Peyer's patch (tissue), 4 donors: Measurements from ENCODE around the gene ADH5. TPM values are rescaled to one million over a fixed set of nuclear protein-coding genes. Genes with fewer than 3 reads are reported as not detected.
A peak's percentile ranks its signal among the peaks of the same experiment; 100 is the strongest.

Experiments used
- DNase-seq, 3 donors: peaks; one replicate each; pipeline ENCODE4 v3.0.0-alpha.2; 2017 to 2019
- H3K27ac ChIP-seq, 4 donors: fragments of 200-600 bp; sonication (generic); one replicate each; pipeline ENCODE4 v1.5.1; 2016 to 2019
- H3K27me3 ChIP-seq, 2 donors: fragments of 200-600 bp; sonication (generic); one replicate each; pipeline ENCODE4 v1.5.1; 2019
- H3K36me3 ChIP-seq, 3 donors: fragments of 200-600 bp; sonication (generic); one replicate each; pipeline ENCODE4 v1.5.1; 2016 to 2019
- H3K4me1 ChIP-seq, 4 donors: fragments of 200-600 bp; sonication (generic); one replicate each; pipeline ENCODE4 v1.5.1; 2016 to 2019
- H3K4me3 ChIP-seq, 4 donors: fragments of 200-600 bp; sonication (generic); 1 replicate in 3 of 4; 2 replicates in 1 of 4; pipeline ENCODE4 v1.5.1; 2016 to 2019; ENCODE audit warnings: mild to moderate bottlenecking in 1 of 4
- H3K9me3 ChIP-seq, 4 donors: fragments of 200-600 bp; sonication (generic); one replicate each; pipeline ENCODE4 v1.5.1; 2016 to 2019; ENCODE audit warnings: mild to moderate bottlenecking in 1 of 4
- POLR2A ChIP-seq, 2 donors: fragments of 450-650 bp; IDR thresholded peaks; one replicate each; pipeline ENCODE4 v1.5.1; 2017; ENCODE audit warnings: antibody characterized with exemption in 2 of 2, mild to moderate bottlenecking in 2 of 2, moderate library complexity in 2 of 2
- total RNA-seq, 4 donors: library from RNA; depleted of rRNA; stranded (reverse); fragments of >200 nt; gene quantifications; one replicate each; pipeline ENCODE4 v1.1.0, GENCODE V29; 2016
- TF ChIP-seq, protein P1 (sequence below), 6 experiments: fragments of 450-650 bp in 4 of 6; fragments of 200-600 bp in 2 of 6; sonication (generic) in 1 of 6; IDR thresholded peaks; one replicate each; pipeline ENCODE4 v1.5.1; 2017 to 2019; ENCODE audit warnings: antibody characterized with exemption in 6 of 6, mild to moderate bottlenecking in 3 of 6, moderate library complexity in 1 of 6

Gene ADH5
- total RNA-seq, 4 donors from 2014 or later: 61.1 to 80.3 (median 73.5) TPM

- TF ChIP-seq, protein P1, sequence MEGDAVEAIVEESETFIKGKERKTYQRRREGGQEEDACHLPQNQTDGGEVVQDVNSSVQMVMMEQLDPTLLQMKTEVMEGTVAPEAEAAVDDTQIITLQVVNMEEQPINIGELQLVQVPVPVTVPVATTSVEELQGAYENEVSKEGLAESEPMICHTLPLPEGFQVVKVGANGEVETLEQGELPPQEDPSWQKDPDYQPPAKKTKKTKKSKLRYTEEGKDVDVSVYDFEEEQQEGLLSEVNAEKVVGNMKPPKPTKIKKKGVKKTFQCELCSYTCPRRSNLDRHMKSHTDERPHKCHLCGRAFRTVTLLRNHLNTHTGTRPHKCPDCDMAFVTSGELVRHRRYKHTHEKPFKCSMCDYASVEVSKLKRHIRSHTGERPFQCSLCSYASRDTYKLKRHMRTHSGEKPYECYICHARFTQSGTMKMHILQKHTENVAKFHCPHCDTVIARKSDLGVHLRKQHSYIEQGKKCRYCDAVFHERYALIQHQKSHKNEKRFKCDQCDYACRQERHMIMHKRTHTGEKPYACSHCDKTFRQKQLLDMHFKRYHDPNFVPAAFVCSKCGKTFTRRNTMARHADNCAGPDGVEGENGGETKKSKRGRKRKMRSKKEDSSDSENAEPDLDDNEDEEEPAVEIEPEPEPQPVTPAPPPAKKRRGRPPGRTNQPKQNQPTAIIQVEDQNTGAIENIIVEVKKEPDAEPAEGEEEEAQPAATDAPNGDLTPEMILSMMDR (IDR thresholded peaks at IDR 0.05): no peak
- TF ChIP-seq POLR2A (IDR thresholded peaks at IDR 0.05): no peak
- H3K4me1 ChIP-seq: no peaks in the 10 kb centered on the region
These were observed 30.4 kb downstream of the ADH5 start for GRCh38 chr4:99058228-99058627.

GRCh38 chr4:99054428-99054994 lies 34.1 kb downstream of the ADH5 start:
- Histone ChIP-seq H3K27me3 (no peaks in the 10 kb centered on the region), H3K36me3 (peaks cover 0 to 34% (median 0%) of the 10 kb centered on the region in 3 donors), H3K9me3 (no peaks in the 10 kb centered on the region)

More at GRCh38 chr4:99058228-99058627, 30.4 kb downstream of the ADH5 start:
- no peak for DNase-seq
- no peaks in the 10 kb centered on the region for H3K9me3 ChIP-seq
- H3K27ac ChIP-seq: no peak overlapping the region
- H3K4me3 ChIP-seq: no peak overlapping the region
- H3K27me3 ChIP-seq: no peaks in the 10 kb centered on the region
- H3K36me3 ChIP-seq: peaks cover 0 to 16% (median 0%) of the 10 kb centered on the region in 3 donors

GRCh38 chr4:99052902-99053301 lies 35.7 kb downstream of the ADH5 start:
- DNase-seq: no peak
- Histone ChIP-seq H3K4me3 (no peak overlapping the region), H3K27ac (no peak overlapping the region), H3K9me3 (no peaks in the 10 kb centered on the region), H3K36me3 (peaks cover 0 to 35% (median 0%) of the 10 kb centered on the region in 3 donors), H3K27me3 (no peaks in the 10 kb centered on the region), H3K4me1 (no peaks in the 10 kb centered on the region)
- TF ChIP-seq POLR2A (IDR thresholded peaks at IDR 0.05): no peak
- TF ChIP-seq, protein P1 (IDR thresholded peaks at IDR 0.05): no peak

More at GRCh38 chr4:99054428-99054994, 34.1 kb downstream of the ADH5 start:
- TF ChIP-seq, protein P1 (IDR thresholded peaks at IDR 0.05): no peak
- no peak for TF ChIP-seq POLR2A (IDR thresholded peaks at IDR 0.05)
- Histone ChIP-seq H3K4me3 (no peak overlapping the region), H3K4me1 (no peaks in the 10 kb centered on the region), H3K27ac (no peak overlapping the region)
- DNase-seq: no peak

- Histone ChIP-seq H3K4me3 (no peak overlapping the region), H3K36me3 (peaks cover 0 to 29% (median 0%) of the 10 kb centered on the region in 3 donors), H3K27ac (no peak overlapping the region), H3K9me3 (no peaks in the 10 kb centered on the region), H3K27me3 (no peaks in the 10 kb centered on the region), H3K4me1 (no peaks in the 10 kb centered on the region)
- no peak for TF ChIP-seq POLR2A (IDR thresholded peaks at IDR 0.05)
- TF ChIP-seq, protein P1 (IDR thresholded peaks at IDR 0.05): peak in 1 of 6 experiments; percentile 7
- no peak for DNase-seq
These were observed 40.9 kb downstream of the ADH5 start for GRCh38 chr4:99047710-99048109.

- Histone ChIP-seq H3K36me3 (peaks cover 0 to 4% (median 0%) of the 10 kb centered on the region in 3 donors), H3K4me3 (no peak overlapping the region), H3K4me1 (no peaks in the 10 kb centered on the region), H3K9me3 (no peaks in the 10 kb centered on the region), H3K27me3 (no peaks in the 10 kb centered on the region), H3K27ac (no peak overlapping the region)
- TF ChIP-seq POLR2A (IDR thresholded peaks at IDR 0.05): no peak
- TF ChIP-seq, protein P1 (IDR thresholded peaks at IDR 0.05): no peak
- DNase-seq: no peak
These were observed 45.2 kb downstream of the ADH5 start for GRCh38 chr4:99043346-99043745.
